ENCODE data around the gene RFX3.
"Not testable (repeated sequence)": the region's sequence is repeated elsewhere in the genome, so short reads cannot be mapped to it uniquely, and the experiment has no call there.

Gene RFX3

GRCh38 chr9:3342159-3342777, 183.5 kb downstream of the RFX3 start:
- no peak for DNase-seq

GRCh38 chr9:3337515-3338225, 188.1 kb downstream of the RFX3 start:
- DNase-seq, result no peak

GRCh38 chr9:3336951-3337350, 188.8 kb downstream of the RFX3 start:
- DNase-seq, result no peak

GRCh38 chr9:3332802-3333201, 193.0 kb downstream of the RFX3 start:
- DNase-seq, result no peak

- DNase-seq, result no peak
Observed at GRCh38 chr9:3331801-3332200, 194.0 kb downstream of the RFX3 start.

- DNase-seq, result no peak
Observed at GRCh38 chr9:3330792-3331420, 194.9 kb downstream of the RFX3 start.

- DNase-seq, result no peak
Observed at GRCh38 chr9:3329361-3329760, 196.4 kb downstream of the RFX3 start.

- DNase-seq, result no peak
Observed at GRCh38 chr9:3323714-3324113, 202.1 kb downstream of the RFX3 start.

- DNase-seq, result no peak
Observed at GRCh38 chr9:3321186-3321585, 204.6 kb downstream of the RFX3 start.

GRCh38 chr9:3312595-3312994, 213.2 kb downstream of the RFX3 start:
- not testable (repeated sequence) for DNase-seq

GRCh38 chr9:3308609-3309008, 217.2 kb downstream of the RFX3 start:
- DNase-seq, result no peak

GRCh38 chr9:3304388-3304787, 221.4 kb downstream of the RFX3 start:
- DNase-seq, result not testable (repeated sequence)

- DNase-seq, result peak; percentile 25
Observed at GRCh38 chr9:3299872-3300271, 225.9 kb downstream of the RFX3 start.

- DNase-seq, result no peak
Observed at GRCh38 chr9:3296536-3296935, 229.3 kb downstream of the RFX3 start.

- no peak for DNase-seq
Observed at GRCh38 chr9:3292311-3292710, 233.5 kb downstream of the RFX3 start.

- DNase-seq, result no peak
Observed at GRCh38 chr9:3290231-3290840, 235.5 kb downstream of the RFX3 start.

GRCh38 chr9:3288686-3289085, 237.1 kb downstream of the RFX3 start:
- peak; percentile 43 for DNase-seq

GRCh38 chr9:3285365-3286161, 240.2 kb downstream of the RFX3 start:
- DNase-seq, result peak; percentile 77

- DNase-seq, result no peak
Observed at GRCh38 chr9:3282365-3282764, 243.4 kb downstream of the RFX3 start.

GRCh38 chr9:3281399-3281798, 244.4 kb downstream of the RFX3 start:
- no peak for DNase-seq

- peak; percentile 2 for DNase-seq
Observed at GRCh38 chr9:3277200-3277599, 248.6 kb downstream of the RFX3 start.

GRCh38 chr9:3271581-3271980, 254.2 kb downstream of the RFX3 start:
- DNase-seq, result no peak

GRCh38 chr9:3271157-3271556, 254.6 kb downstream of the RFX3 start:
- no peak for DNase-seq

Data from GF-D8 (cell line).